Lower lobe of right lung (tissue), 2 donors: ENCODE data around the gene CCNQ. TPM values are rescaled to one million over a fixed set of nuclear protein-coding genes. Genes with fewer than 3 reads are reported as not detected.
"Not testable (repeated sequence)": the region's sequence is repeated elsewhere in the genome, so short reads cannot be mapped to it uniquely, and the experiment has no call there.

Experiments used
- ATAC-seq, 2 donors: fragments of 200-7000 bp; cut with Tn5 transposase; one replicate each; pipeline ENCODE4 v1.9.1; 2020 to 2022; ENCODE audit warnings: mild to moderate bottlenecking in 2 of 2, moderate library complexity in 2 of 2
- DNase-seq: peaks from one replicate; pipeline ENCODE4 v3.0.0-alpha.2; 2020
- H3K27ac ChIP-seq: fragments of 200-600 bp; one replicate; pipeline ENCODE4 v1.8.0; 2022
- H3K27me3 ChIP-seq: fragments of 200-600 bp; one replicate; pipeline ENCODE4 v1.8.0; 2022; ENCODE audit warnings: low read depth
- H3K36me3 ChIP-seq: fragments of 200-600 bp; one replicate; pipeline ENCODE4 v1.8.0; 2022; ENCODE audit warnings: mild to moderate bottlenecking
- H3K4me1 ChIP-seq: fragments of 200-600 bp; one replicate; pipeline ENCODE4 v1.8.0; 2022
- H3K4me3 ChIP-seq: fragments of 200-600 bp; one replicate; pipeline ENCODE4 v1.8.0; 2022; ENCODE audit warnings: mild to moderate bottlenecking
- H3K9me3 ChIP-seq: fragments of 200-600 bp; one replicate; pipeline ENCODE4 v1.8.0; 2022
- CTCF ChIP-seq: fragments of 200-600 bp; IDR thresholded peaks from one replicate; pipeline ENCODE4 v1.8.0; 2022; ENCODE audit warnings: antibody characterized with exemption, mild to moderate bottlenecking
- intact Hi-C: fragments of 100-400 bp; cut with DNase I; formaldehyde crosslinking; loops from one replicate; pipeline ENCODE4 v1.11.0; 2022
- total RNA-seq: library from RNA; stranded (reverse); fragmentation: NEBNext Ultra II Directional; extraction: Animal tissue kit (Norgen Biotek cat#: 25700); gene quantifications from one replicate; pipeline ENCODE4 v1.2.1, GENCODE V29; 2021
- donor health status: DM: no; HTN: yes; CAD: no; lungs with severe emphysema.

CCNQ gene
- total RNA-seq, 1 donor from 2014 or later = 17.0 TPM

- no peak overlapping the region for H3K4me3 ChIP-seq
- no peak for TF ChIP-seq CTCF
- no peak for DNase-seq
- peak in 1 of 2 donors; percentile 45 for ATAC-seq
- no peaks in the 10 kb centered on the region for H3K36me3 ChIP-seq
- H3K4me1 ChIP-seq = no peaks in the 10 kb centered on the region
- intact Hi-C loops = no loop called here
- no peaks in the 10 kb centered on the region for H3K9me3 ChIP-seq
- H3K27me3 ChIP-seq = no peaks in the 10 kb centered on the region
- H3K27ac ChIP-seq = no peak overlapping the region
These were observed 9.4 kb upstream of the CCNQ start for GRCh38 chrX:153608376-153608775.

GRCh38 chrX:153606503-153606902 is 7.6 kb upstream of the CCNQ start:
- no peaks in the 10 kb centered on the region for H3K9me3 ChIP-seq
- no peaks in the 10 kb centered on the region for H3K27me3 ChIP-seq
- no peak overlapping the region for H3K4me3 ChIP-seq
- DNase-seq (no peak), ATAC-seq (no peak)
- no peak for TF ChIP-seq CTCF
- no peaks in the 10 kb centered on the region for H3K36me3 ChIP-seq
- no peak overlapping the region for H3K27ac ChIP-seq
- no peaks in the 10 kb centered on the region for H3K4me1 ChIP-seq
- intact Hi-C loops = no loop called here

- H3K9me3 ChIP-seq, H3K27ac ChIP-seq, H3K27me3 ChIP-seq, H3K4me1 ChIP-seq, DNase-seq, ATAC-seq, H3K4me3 ChIP-seq, H3K36me3 ChIP-seq, intact Hi-C loops: not testable (repeated sequence)
These were observed 5.9 kb upstream of the CCNQ start for GRCh38 chrX:153604666-153605380.

- Histone ChIP-seq H3K4me1 (peaks cover 5% of the 10 kb centered on the region), H3K9me3 (no peaks in the 10 kb centered on the region), H3K4me3 (no peak overlapping the region), H3K27me3 (no peaks in the 10 kb centered on the region), H3K27ac (no peak overlapping the region), H3K36me3 (no peaks in the 10 kb centered on the region)
- DNase-seq (no peak), ATAC-seq (no peak)
- intact Hi-C loops = no loop called here
- TF ChIP-seq CTCF = no peak
These were observed 4.3 kb upstream of the CCNQ start for GRCh38 chrX:153603131-153603656.

- Histone ChIP-seq H3K27ac (no peak overlapping the region), H3K36me3 (no peaks in the 10 kb centered on the region), H3K4me1 (peaks cover 9% of the 10 kb centered on the region), H3K9me3 (no peaks in the 10 kb centered on the region), H3K27me3 (no peaks in the 10 kb centered on the region), H3K4me3 (no peak overlapping the region)
- intact Hi-C loops = no loop called here
- no peak for TF ChIP-seq CTCF
- DNase-seq (peak; percentile 52), ATAC-seq (no peak)
These were observed 3.7 kb upstream of the CCNQ start for GRCh38 chrX:153602601-153603000.

- H3K9me3 ChIP-seq = no peaks in the 10 kb centered on the region
- ATAC-seq (no peak), DNase-seq (no peak)
- intact Hi-C loops = no loop called here
- H3K27me3 ChIP-seq = no peaks in the 10 kb centered on the region
- H3K4me3 ChIP-seq = no peak overlapping the region
- no peaks in the 10 kb centered on the region for H3K36me3 ChIP-seq
- H3K4me1 ChIP-seq = peaks cover 11% of the 10 kb centered on the region
- H3K27ac ChIP-seq = no peak overlapping the region
- no peak for TF ChIP-seq CTCF
These were observed 2.7 kb upstream of the CCNQ start for GRCh38 chrX:153601511-153602110.
